Measurements from ENCODE around the gene SNX32.

Gene SNX32

DNA sequence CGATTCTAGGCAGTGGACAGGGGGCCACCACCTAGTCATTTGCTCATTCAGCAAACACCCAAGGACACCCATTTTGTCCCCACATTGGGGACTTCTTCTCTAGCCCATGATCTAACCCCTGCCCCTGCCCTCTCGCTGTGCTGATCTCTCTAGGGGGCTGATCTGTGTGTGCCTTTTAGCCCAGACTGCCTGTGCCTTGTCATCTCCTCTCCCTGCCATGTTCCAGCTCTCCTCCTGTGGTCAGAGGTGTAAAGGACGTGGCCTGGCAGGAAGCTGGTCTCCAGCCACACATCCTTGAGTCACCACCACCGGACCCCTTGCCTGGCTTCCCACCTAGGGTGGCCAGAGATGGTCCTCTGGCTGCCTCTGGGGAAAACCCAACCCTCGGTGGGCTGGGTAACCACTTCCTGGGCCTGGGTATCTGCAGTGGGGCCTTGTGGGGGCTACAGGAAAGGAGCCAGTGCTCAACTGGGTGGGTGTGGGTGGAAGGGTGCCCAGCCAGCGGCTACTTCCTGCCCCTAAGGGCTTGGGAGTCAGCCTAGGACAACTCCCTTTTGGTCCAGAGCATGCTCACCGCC lies 47.2 kb downstream of the SNX32 start:
- no peak overlapping the region for H3K27ac ChIP-seq (ENCODE audit: insufficient read depth, low read depth, low read length, poor library complexity, severe bottlenecking)
- no peaks in the 10 kb centered on the region for H3K9me3 ChIP-seq (ENCODE audit: control insufficient read depth, low read length)
- no peak overlapping the region for H3K4me3 ChIP-seq (ENCODE audit: insufficient read depth, low read depth, low read length)
- no peaks in the 10 kb centered on the region for H3K27me3 ChIP-seq (ENCODE audit: control insufficient read depth, insufficient read depth, low read length, poor library complexity, severe bottlenecking)
- H3K36me3 ChIP-seq (ENCODE audit: control insufficient read depth, insufficient read depth, low read length): peaks cover 19% of the 10 kb centered on the region
- 92% methylated on average over 7 of the region's 7 CpGs for WGBS, 2 experiments
- H3K4me1 ChIP-seq (ENCODE audit: control insufficient read depth, insufficient read depth, low read length): peaks cover 3% of the 10 kb centered on the region

- Histone ChIP-seq H3K4me1 (ENCODE audit: control insufficient read depth, insufficient read depth, low read length) (peaks cover 6% of the 10 kb centered on the region), H3K27me3 (ENCODE audit: control insufficient read depth, insufficient read depth, low read length, poor library complexity, severe bottlenecking) (no peaks in the 10 kb centered on the region), H3K9me3 (ENCODE audit: control insufficient read depth, low read length) (no peaks in the 10 kb centered on the region), H3K36me3 (ENCODE audit: control insufficient read depth, insufficient read depth, low read length) (peaks cover 22% of the 10 kb centered on the region), H3K27ac (ENCODE audit: insufficient read depth, low read depth, low read length, poor library complexity, severe bottlenecking) (no peak overlapping the region), H3K4me3 (ENCODE audit: insufficient read depth, low read depth, low read length) (no peak overlapping the region)
- WGBS, 2 experiments: 95 to 97% methylated on average over 30 of the region's 30 CpGs
These were observed 48.6 kb downstream of the SNX32 start for GRCh38 chr11:65882120-65883057.

DNA sequence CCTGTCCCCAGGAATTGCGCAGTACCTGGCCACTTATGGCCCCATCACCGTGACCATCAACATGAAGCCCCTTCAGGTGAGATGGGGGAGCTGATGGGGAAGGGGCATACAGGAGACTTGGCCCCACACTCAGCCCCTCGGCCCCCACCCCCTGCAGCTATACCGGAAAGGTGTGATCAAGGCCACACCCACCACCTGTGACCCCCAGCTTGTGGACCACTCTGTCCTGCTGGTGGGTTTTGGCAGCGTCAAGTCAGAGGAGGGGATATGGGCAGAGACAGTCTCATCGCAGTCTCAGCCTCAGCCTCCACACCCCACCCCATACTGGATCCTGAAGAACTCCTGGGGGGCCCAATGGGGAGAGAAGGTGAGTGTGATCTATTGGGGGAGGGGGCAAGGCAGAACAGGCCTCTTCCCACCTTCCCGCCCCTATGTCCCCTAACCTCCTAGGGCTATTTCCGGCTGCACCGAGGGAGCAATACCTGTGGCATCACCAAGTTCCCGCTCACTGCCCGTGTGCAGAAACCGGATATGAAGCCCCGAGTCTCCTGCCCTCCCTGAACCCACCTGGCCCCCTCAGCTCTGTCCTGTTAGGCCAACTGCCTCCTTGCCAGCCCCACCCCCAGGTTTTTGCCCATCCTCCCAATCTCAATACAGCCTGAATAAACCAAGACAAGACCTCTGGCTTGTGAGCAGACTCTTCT lies 49.4 kb downstream of the SNX32 start:
- peaks cover 22% of the 10 kb centered on the region for H3K36me3 ChIP-seq (ENCODE audit: control insufficient read depth, insufficient read depth, low read length)
- peaks cover 10% of the 10 kb centered on the region for H3K4me1 ChIP-seq (ENCODE audit: control insufficient read depth, insufficient read depth, low read length)
- no peaks in the 10 kb centered on the region for H3K9me3 ChIP-seq (ENCODE audit: control insufficient read depth, low read length)
- no peak overlapping the region for H3K27ac ChIP-seq (ENCODE audit: insufficient read depth, low read depth, low read length, poor library complexity, severe bottlenecking)
- no peak overlapping the region for H3K4me3 ChIP-seq (ENCODE audit: insufficient read depth, low read depth, low read length)
- H3K27me3 ChIP-seq (ENCODE audit: control insufficient read depth, insufficient read depth, low read length, poor library complexity, severe bottlenecking): no peaks in the 10 kb centered on the region
- 96 to 98% methylated on average over 12 to 13 of the region's 13 CpGs for WGBS, 2 experiments

GRCh38 chr11:65883786-65884715 lies 50.3 kb downstream of the SNX32 start:
- 92 to 94% methylated on average over 28 of the region's 28 CpGs for WGBS, 2 experiments
- no peak overlapping the region for H3K4me3 ChIP-seq (ENCODE audit: insufficient read depth, low read depth, low read length)
- peaks cover 4% of the 10 kb centered on the region for H3K27me3 ChIP-seq (ENCODE audit: control insufficient read depth, insufficient read depth, low read length, poor library complexity, severe bottlenecking)
- no peaks in the 10 kb centered on the region for H3K9me3 ChIP-seq (ENCODE audit: control insufficient read depth, low read length)
- peaks cover 12% of the 10 kb centered on the region for H3K4me1 ChIP-seq (ENCODE audit: control insufficient read depth, insufficient read depth, low read length)
- peaks cover 22% of the 10 kb centered on the region for H3K36me3 ChIP-seq (ENCODE audit: control insufficient read depth, insufficient read depth, low read length)
- H3K27ac ChIP-seq (ENCODE audit: insufficient read depth, low read depth, low read length, poor library complexity, severe bottlenecking): no peak overlapping the region

DNA sequence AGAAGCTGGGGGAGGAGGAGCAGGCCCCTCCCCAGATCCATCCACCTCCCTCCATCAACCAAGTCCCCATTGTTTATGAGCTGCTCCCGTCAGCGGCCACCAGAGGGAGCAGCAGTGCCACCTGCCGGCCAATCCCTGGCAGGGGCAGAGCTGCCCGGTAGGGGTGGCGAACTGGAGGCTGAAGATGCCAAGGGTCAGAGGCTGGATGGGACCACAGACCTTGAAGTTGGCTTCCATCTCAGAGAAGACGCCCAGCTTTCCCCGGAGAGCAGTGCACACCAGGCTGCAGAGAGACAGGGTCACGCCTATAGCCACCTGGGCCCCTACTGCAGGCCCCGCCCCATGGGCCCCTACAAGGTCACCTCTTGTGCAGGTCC lies 50.9 kb downstream of the SNX32 start:
- Histone ChIP-seq H3K9me3 (ENCODE audit: control insufficient read depth, low read length) (no peaks in the 10 kb centered on the region), H3K27ac (ENCODE audit: insufficient read depth, low read depth, low read length, poor library complexity, severe bottlenecking) (no peak overlapping the region), H3K27me3 (ENCODE audit: control insufficient read depth, insufficient read depth, low read length, poor library complexity, severe bottlenecking) (peaks cover 11% of the 10 kb centered on the region), H3K4me3 (ENCODE audit: insufficient read depth, low read depth, low read length) (no peak overlapping the region), H3K36me3 (ENCODE audit: control insufficient read depth, insufficient read depth, low read length) (peaks cover 22% of the 10 kb centered on the region), H3K4me1 (ENCODE audit: control insufficient read depth, insufficient read depth, low read length) (peaks cover 18% of the 10 kb centered on the region)
- WGBS, 2 experiments: 36 to 37% methylated on average over 9 of the region's 9 CpGs

DNA sequence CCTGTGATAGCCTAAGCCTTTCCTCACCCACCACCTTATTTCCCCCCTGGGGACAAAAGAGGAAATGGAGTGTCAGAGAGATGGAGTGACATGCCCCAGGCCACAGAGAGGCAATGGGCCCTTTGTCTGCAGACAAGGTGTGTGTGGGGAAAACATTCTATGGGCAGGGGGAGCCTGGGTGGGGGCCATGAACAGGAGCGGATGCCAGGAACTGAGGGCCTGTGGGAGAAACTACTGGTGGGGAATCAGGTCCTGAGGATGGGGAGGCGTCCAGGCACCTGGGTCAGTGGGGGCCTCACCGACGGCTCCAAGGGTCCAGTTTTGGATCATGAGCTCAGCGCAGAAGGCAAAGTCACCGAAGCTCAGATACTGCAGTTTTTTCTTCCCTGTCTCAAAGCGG lies 51.5 kb downstream of the SNX32 start:
- Histone ChIP-seq H3K27me3 (ENCODE audit: control insufficient read depth, insufficient read depth, low read length, poor library complexity, severe bottlenecking) (peaks cover 16% of the 10 kb centered on the region), H3K9me3 (ENCODE audit: control insufficient read depth, low read length) (no peaks in the 10 kb centered on the region), H3K4me3 (ENCODE audit: insufficient read depth, low read depth, low read length) (no peak overlapping the region), H3K4me1 (ENCODE audit: control insufficient read depth, insufficient read depth, low read length) (peaks cover 24% of the 10 kb centered on the region), H3K36me3 (ENCODE audit: control insufficient read depth, insufficient read depth, low read length) (peaks cover 22% of the 10 kb centered on the region), H3K27ac (ENCODE audit: insufficient read depth, low read depth, low read length, poor library complexity, severe bottlenecking) (no peak overlapping the region)
- 93 to 97% methylated on average over 7 of the region's 7 CpGs for WGBS, 2 experiments

DNA sequence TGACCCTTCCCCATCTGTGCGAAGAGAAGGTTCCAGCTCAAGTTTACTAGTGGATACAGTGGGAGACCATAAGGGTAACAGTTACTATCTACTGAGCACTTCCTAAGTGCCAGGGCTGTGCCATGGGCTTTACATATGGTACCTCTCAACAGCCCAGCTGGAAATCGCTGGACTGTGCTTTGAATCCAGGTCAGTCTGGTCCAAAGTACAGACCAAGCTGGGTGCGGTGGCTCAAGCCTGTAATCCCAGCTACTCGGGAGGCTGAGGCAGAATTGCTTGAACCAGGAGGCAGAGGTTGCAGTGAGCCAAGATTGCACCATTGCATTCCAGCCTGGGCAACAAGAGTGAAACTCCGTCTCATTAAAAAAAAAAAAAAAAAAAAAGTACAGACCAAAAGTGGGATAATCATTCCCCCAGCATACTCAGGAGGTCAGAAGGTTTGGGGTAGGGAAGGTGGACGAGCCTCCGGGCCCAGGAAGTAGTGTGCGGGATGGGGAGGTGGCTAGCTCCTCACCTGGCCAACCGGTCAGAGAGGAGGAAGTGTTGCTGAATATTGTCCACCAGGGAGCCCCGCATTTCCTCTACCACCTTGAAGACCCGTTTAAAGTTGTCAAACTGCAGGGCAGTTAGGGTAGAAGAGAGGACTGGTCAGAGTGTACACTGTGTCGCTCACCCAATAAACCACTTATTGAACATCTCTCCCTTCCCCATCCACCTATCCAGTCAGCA lies 52.2 kb downstream of the SNX32 start:
- Histone ChIP-seq H3K4me1 (ENCODE audit: control insufficient read depth, insufficient read depth, low read length) (peaks cover 24% of the 10 kb centered on the region), H3K27ac (ENCODE audit: insufficient read depth, low read depth, low read length, poor library complexity, severe bottlenecking) (no peak overlapping the region), H3K9me3 (ENCODE audit: control insufficient read depth, low read length) (no peaks in the 10 kb centered on the region), H3K27me3 (ENCODE audit: control insufficient read depth, insufficient read depth, low read length, poor library complexity, severe bottlenecking) (peaks cover 17% of the 10 kb centered on the region), H3K4me3 (ENCODE audit: insufficient read depth, low read depth, low read length) (no peak overlapping the region), H3K36me3 (ENCODE audit: control insufficient read depth, insufficient read depth, low read length) (peaks cover 22% of the 10 kb centered on the region)
- WGBS, 2 experiments: 94% methylated on average over 12 of the region's 12 CpGs

DNA sequence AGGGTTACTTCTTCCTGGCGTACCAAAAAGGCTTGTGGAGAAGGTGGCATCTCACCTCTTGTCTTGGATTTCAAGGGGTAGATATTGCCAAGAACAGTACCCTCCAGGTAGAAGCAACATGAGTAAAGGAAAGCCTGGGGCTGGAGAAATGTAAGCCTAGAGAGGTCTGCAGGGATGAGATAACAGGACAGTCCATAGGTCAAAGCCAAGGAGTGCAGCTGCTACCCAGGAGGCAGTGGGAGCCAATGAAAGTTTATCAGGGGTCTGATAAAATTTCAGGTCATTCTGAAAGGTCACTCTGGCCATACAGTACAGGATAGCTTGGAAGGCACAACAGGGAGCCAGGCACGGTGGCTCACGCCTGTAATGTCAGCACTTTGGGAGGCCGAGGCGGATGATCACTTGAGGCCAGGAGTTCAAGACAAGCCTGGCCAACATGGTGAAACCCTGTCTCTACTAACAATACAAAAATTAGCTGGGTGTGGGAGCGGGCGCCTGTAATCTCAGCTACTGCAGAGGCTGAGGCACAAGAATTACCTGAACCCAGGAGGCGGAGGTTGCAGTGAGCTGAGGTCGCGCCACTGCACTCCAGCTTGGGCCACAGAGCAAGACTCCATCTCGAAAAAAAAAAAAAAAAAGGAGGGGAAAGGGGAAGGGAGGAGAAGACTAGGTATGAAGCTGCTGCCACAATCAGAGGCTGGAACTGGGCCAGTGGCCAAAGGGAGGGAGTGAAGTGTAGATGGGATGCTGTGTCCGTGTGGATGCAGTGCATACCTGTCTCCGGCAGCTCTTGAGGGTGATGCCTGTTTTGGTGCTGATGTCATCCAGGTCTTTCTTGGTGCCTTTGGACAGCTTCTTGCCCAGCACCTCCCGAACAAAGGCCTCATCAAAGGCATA lies 53.3 kb downstream of the SNX32 start:
- Histone ChIP-seq H3K27ac (ENCODE audit: insufficient read depth, low read depth, low read length, poor library complexity, severe bottlenecking) (no peak overlapping the region), H3K4me1 (ENCODE audit: control insufficient read depth, insufficient read depth, low read length) (peaks cover 32% of the 10 kb centered on the region), H3K9me3 (ENCODE audit: control insufficient read depth, low read length) (no peaks in the 10 kb centered on the region), H3K4me3 (ENCODE audit: insufficient read depth, low read depth, low read length) (peak overlapping the region; percentile 76), H3K36me3 (ENCODE audit: control insufficient read depth, insufficient read depth, low read length) (peaks cover 22% of the 10 kb centered on the region), H3K27me3 (ENCODE audit: control insufficient read depth, insufficient read depth, low read length, poor library complexity, severe bottlenecking) (peaks cover 28% of the 10 kb centered on the region)
- WGBS, 2 experiments: 85 to 91% methylated on average over 14 of the region's 14 CpGs

All from ectodermal cell (in vitro differentiated cells).